GM12878 (cell line): Measurements from ENCODE around the gene DCC. TPM values are rescaled to one million over a fixed set of nuclear protein-coding genes. Genes with fewer than 3 reads are reported as not detected.

Experiments
- ATAC-seq: fragments of 200-7000 bp; cut with Tn5 transposase; 3 replicates; pipeline ENCODE4 v1.9.1; 2020; ENCODE audit warnings: mild to moderate bottlenecking, moderate library complexity
- BruUV-seq: library from RNA; stranded (reverse); fragments of 400-500 nt; replicated peaks from 2 replicates; lab custom pipeline; 2021; lab: Mats Ljungman, UMichigan
- CTCF ChIA-PET: fragments of 300-600 bp; sonication (Branson Sonifier 250); formaldehyde crosslinking; extraction: SDS; loops from one replicate; lab custom pipeline; 2021; ENCODE audit warnings: inconsistent platforms; lab: Yijun Ruan, JAX
- POLR2A ChIA-PET: fragments of 350-600 bp; formaldehyde crosslinking; extraction: SDS; loops from one replicate; lab custom pipeline; 2021; ENCODE audit warnings: inconsistent platforms; lab: Charles Lee
- RAD21 ChIA-PET: fragments of 300-600 bp; sonication (Branson Sonifier 250); formaldehyde crosslinking; loops from one replicate; lab custom pipeline; 2023; ENCODE audit warnings: antibody characterized with exemption; ENCODE audit not compliant: unreplicated experiment; lab: Charles Lee
- SMC1A ChIA-PET: fragments of 300-600 bp; sonication (Branson Sonifier 250); formaldehyde crosslinking; loops from one replicate; lab custom pipeline; 2023; ENCODE audit not compliant: unreplicated experiment, uncharacterized antibody; lab: Charles Lee
- DNase-seq: peaks from one replicate; pipeline ENCODE4 v3.0.0-alpha.2; 2011; ENCODE audit warnings: low read depth, low spot score
- FAIRE-seq: peaks from 3 replicates; lab custom pipeline; 2011; peaks lifted over from hg19 to GRCh38; lab: Jason Lieb, UNC
- H2AFZ ChIP-seq: 2 replicates; pipeline ENCODE4 v1.6.0; 2011; ENCODE audit warnings: low read depth, low read length, control low read depth; ENCODE audit not compliant: control insufficient read depth
- H3K27ac ChIP-seq: 2 replicates; pipeline ENCODE4 v1.5.1; 2011; ENCODE audit warnings: control low read depth; ENCODE audit not compliant: control insufficient read depth, insufficient read depth
- H3K27me3 ChIP-seq, 2 experiments: replicated peaks in 1 of 2; 2 replicates each; pipeline versions ENCODE4 v1.6.0 to v1.6.1; 2011; ENCODE audit warnings: low read length in 1 of 2; ENCODE audit not compliant: control insufficient read depth in 2 of 2, insufficient read depth in 2 of 2
- H3K36me3 ChIP-seq, 2 experiments: 2 replicates each; pipeline ENCODE4 v1.5.1; 2011; ENCODE audit warnings: low read length in 1 of 2; ENCODE audit not compliant: control insufficient read depth in 2 of 2, insufficient read depth in 2 of 2
- H3K4me1 ChIP-seq: 2 replicates; pipeline ENCODE4 v1.6.1; 2011; ENCODE audit warnings: mild to moderate bottlenecking, low read length, moderate library complexity, mixed read lengths; ENCODE audit not compliant: control insufficient read depth, insufficient read depth
- H3K4me2 ChIP-seq: 2 replicates; pipeline ENCODE4 v1.6.0; 2011; ENCODE audit warnings: control low read depth; ENCODE audit not compliant: control insufficient read depth, insufficient read depth
- H3K4me3 ChIP-seq: fragments of 200-600 bp; sonication (generic); 2 replicates; pipeline ENCODE4 v1.5.1; 2016
- H3K79me2 ChIP-seq: 2 replicates; pipeline ENCODE4 v1.6.0; 2011; ENCODE audit warnings: low read length; ENCODE audit not compliant: control insufficient read depth, insufficient read depth
- H3K9ac ChIP-seq: 2 replicates; pipeline ENCODE4 v1.8.0; 2011; ENCODE audit warnings: low read length, control low read depth, mixed read lengths; ENCODE audit not compliant: control insufficient read depth, insufficient read depth
- H3K9me3 ChIP-seq: replicated peaks from 3 replicates; pipeline ENCODE4 v1.5.1; 2011; ENCODE audit warnings: mild to moderate bottlenecking, low read length; ENCODE audit not compliant: control insufficient read depth, insufficient read depth
- H4K20me1 ChIP-seq: 2 replicates; pipeline ENCODE4 v1.6.0; 2011; ENCODE audit not compliant: control insufficient read depth, insufficient read depth
- ASH2L ChIP-seq: fragments of 300-600, 200-600 bp; sonication (generic); IDR thresholded peaks from 2 replicates; pipeline ENCODE4 v1.6.1; 2017; ENCODE audit warnings: low read depth, mild to moderate bottlenecking, borderline replicate concordance
- CBFB ChIP-seq: IDR thresholded peaks from 2 replicates; pipeline ENCODE4 v1.6.1; 2016; ENCODE audit warnings: antibody characterized with exemption, low read depth
- CHD1 ChIP-seq: IDR thresholded peaks from 2 replicates; pipeline ENCODE4 v1.6.1; 2012; ENCODE audit warnings: low read depth, low read length, improper control_type of control experiment
- GABPA ChIP-seq: IDR thresholded peaks from 2 replicates; pipeline ENCODE4 v1.6.1; 2014; ENCODE audit warnings: antibody characterized with exemption, low read depth, mild to moderate bottlenecking, inconsistent platforms
- JUNB ChIP-seq: IDR thresholded peaks from 2 replicates; pipeline ENCODE4 v1.6.1; 2016; ENCODE audit warnings: antibody characterized with exemption, mild to moderate bottlenecking
- MTA3 ChIP-seq: IDR thresholded peaks from 2 replicates; pipeline ENCODE4 v1.6.1; 2012; ENCODE audit warnings: low read length, inconsistent platforms, borderline replicate concordance
- NFYB ChIP-seq: IDR thresholded peaks from 2 replicates; pipeline ENCODE4 v1.6.1; 2011; ENCODE audit warnings: low read depth, mild to moderate bottlenecking, low read length, improper control_type of control experiment, moderate library complexity; ENCODE audit not compliant: insufficient read depth
- NR2F1 ChIP-seq: fragments of 450-650 bp; conservative IDR thresholded peaks from 2 replicates; pipeline ENCODE4 v1.6.1; 2017; ENCODE audit warnings: mild to moderate bottlenecking
- SMAD1 ChIP-seq: fragments of 450-650 bp; IDR thresholded peaks from 2 replicates; pipeline ENCODE4 v1.6.1; 2018; ENCODE audit warnings: mild to moderate bottlenecking, low read depth; ENCODE audit not compliant: partially characterized antibody
- TAF1 ChIP-seq: IDR thresholded peaks from 2 replicates; pipeline ENCODE4 v1.6.1; 2011; ENCODE audit warnings: mild to moderate bottlenecking, low read depth, low read length, borderline replicate concordance
- ZNF207 ChIP-seq: fragments of 450-650 bp; IDR thresholded peaks from 2 replicates; pipeline ENCODE4 v1.6.1; 2014; ENCODE audit warnings: antibody characterized with exemption, mild to moderate bottlenecking, borderline replicate concordance
- WGBS: methylation state at CpG from one replicate; pipeline ENCODE4 v1.1.6; 2016; ENCODE audit warnings: low lambda C conversion rate; ENCODE audit not compliant: insufficient replicate concordance, insufficient coverage; ENCODE audit errors: missing lambda C conversion rate; 5-methylcytosine and 5-hydroxymethylcytosine counted together
- in situ Hi-C: fragments of 300-500 bp; cut with MboI; formaldehyde crosslinking; loops from 9 replicates; pipeline ENCODE4 v1.14.3; 2018; ENCODE audit warnings: mixed read lengths
- intact Hi-C: fragments of 100-400 bp; cut with micrococcal nuclease; formaldehyde crosslinking; loops from one replicate; pipeline ENCODE4 v1.14.2; 2022; ENCODE audit not compliant: unreplicated experiment
- polyA plus RNA-seq, 11 experiments: library from polyadenylated mRNA; depleted of rRNA in 4 of 11; unstranded in 6 of 11; stranded (reverse) in 5 of 11; fragments of >200 nt; fragmentation: Nextera tagmentation in 4 of 11; fragmentation: Illumina TruSeq in 1 of 11; extraction: Ambion mirVana in 4 of 11; extraction: Trizol in 1 of 11; gene quantifications; 1 replicate in 1 of 11; 2 replicates in 10 of 11; pipeline versions ENCODE4 v1.2.1 to v1.2.3, GENCODE V29; 2011 to 2016; ENCODE audit warnings: inconsistent platforms in 2 of 11, missing spikeins in 2 of 11, low read depth in 1 of 11
- total RNA-seq, 4 experiments: library from RNA; depleted of rRNA in 3 of 4; stranded (reverse); fragments of >200 nt in 3 of 4; fragmentation: Illumina TruSeq in 1 of 4; extraction: Trizol in 1 of 4; gene quantifications; 2 replicates each; pipeline versions ENCODE4 v1.2.1 to v1.2.3, GENCODE V29; 2013 to 2021
- TF ChIP-seq, protein P1 (sequence below): fragments of 450-650 bp; IDR thresholded peaks from 2 replicates; pipeline ENCODE4 v1.6.1; 2018; ENCODE audit warnings: borderline replicate concordance, mild to moderate bottlenecking; ENCODE audit not compliant: partially characterized antibody
- TF ChIP-seq, protein P2 (sequence below): fragments of 450-650 bp; IDR thresholded peaks from 2 replicates; pipeline ENCODE4 v1.6.1; 2017; ENCODE audit warnings: mild to moderate bottlenecking, moderate library complexity

Gene DCC
- total and polyA plus RNA-seq, 10 of the 15 experiments (the other 5 are each of a cell fraction or from before 2014, with no cell fraction given) = 0.01 TPM; not detected in 9

DNA sequence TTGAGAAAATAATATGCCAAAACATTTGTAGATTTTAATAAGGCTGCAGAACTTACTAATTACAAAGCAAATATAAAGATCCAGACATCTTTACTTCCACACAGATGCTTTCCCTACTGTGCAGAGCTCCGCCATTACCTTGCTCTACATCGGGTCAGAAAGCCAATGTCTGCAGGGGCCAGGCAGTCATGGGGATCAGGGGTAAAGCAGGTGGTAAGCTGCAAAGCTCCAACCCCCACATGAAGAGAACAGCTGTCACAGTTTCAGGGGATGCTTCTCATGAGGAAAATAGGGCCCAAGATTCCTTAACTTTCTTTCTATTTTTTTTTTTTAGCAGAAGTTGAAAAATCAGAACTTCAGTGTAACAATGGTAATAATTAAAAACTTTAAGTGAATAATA, 102.7 kb downstream of the DCC start:
- H3K36me3 ChIP-seq = no peaks in the 10 kb centered on the region
- TF ChIP-seq NFYB = no peak
- TF ChIP-seq NR2F1 = no peak
- TF ChIP-seq ZNF207 = no peak
- TF ChIP-seq, protein P1, sequence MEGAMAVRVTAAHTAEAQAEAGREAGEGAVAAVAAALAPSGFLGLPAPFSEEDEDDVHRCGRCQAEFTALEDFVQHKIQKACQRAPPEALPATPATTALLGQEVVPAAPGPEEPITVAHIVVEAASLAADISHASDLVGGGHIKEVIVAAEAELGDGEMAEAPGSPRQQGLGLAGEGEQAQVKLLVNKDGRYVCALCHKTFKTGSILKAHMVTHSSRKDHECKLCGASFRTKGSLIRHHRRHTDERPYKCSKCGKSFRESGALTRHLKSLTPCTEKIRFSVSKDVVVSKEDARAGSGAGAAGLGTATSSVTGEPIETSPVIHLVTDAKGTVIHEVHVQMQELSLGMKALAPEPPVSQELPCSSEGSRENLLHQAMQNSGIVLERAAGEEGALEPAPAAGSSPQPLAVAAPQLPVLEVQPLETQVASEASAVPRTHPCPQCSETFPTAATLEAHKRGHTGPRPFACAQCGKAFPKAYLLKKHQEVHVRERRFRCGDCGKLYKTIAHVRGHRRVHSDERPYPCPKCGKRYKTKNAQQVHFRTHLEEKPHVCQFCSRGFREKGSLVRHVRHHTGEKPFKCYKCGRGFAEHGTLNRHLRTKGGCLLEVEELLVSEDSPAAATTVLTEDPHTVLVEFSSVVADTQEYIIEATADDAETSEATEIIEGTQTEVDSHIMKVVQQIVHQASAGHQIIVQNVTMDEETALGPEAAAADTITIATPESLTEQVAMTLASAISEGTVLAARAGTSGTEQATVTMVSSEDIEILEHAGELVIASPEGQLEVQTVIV = no peak
- no peak for TF ChIP-seq ASH2L
- TF ChIP-seq GABPA = no peak
- TF ChIP-seq TAF1 = no peak
- no peak for TF ChIP-seq CHD1
- no peak for TF ChIP-seq SMAD1
- TF ChIP-seq, protein P2, sequence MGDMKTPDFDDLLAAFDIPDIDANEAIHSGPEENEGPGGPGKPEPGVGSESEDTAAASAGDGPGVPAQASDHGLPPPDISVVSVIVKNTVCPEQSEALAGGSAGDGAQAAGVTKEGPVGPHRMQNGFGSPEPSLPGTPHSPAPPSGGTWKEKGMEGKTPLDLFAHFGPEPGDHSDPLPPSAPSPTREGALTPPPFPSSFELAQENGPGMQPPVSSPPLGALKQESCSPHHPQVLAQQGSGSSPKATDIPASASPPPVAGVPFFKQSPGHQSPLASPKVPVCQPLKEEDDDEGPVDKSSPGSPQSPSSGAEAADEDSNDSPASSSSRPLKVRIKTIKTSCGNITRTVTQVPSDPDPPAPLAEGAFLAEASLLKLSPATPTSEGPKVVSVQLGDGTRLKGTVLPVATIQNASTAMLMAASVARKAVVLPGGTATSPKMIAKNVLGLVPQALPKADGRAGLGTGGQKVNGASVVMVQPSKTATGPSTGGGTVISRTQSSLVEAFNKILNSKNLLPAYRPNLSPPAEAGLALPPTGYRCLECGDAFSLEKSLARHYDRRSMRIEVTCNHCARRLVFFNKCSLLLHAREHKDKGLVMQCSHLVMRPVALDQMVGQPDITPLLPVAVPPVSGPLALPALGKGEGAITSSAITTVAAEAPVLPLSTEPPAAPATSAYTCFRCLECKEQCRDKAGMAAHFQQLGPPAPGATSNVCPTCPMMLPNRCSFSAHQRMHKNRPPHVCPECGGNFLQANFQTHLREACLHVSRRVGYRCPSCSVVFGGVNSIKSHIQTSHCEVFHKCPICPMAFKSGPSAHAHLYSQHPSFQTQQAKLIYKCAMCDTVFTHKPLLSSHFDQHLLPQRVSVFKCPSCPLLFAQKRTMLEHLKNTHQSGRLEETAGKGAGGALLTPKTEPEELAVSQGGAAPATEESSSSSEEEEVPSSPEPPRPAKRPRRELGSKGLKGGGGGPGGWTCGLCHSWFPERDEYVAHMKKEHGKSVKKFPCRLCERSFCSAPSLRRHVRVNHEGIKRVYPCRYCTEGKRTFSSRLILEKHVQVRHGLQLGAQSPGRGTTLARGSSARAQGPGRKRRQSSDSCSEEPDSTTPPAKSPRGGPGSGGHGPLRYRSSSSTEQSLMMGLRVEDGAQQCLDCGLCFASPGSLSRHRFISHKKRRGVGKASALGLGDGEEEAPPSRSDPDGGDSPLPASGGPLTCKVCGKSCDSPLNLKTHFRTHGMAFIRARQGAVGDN = no peak
- TF ChIP-seq JUNB = no peak
- no peak for TF ChIP-seq MTA3
- TF ChIP-seq CBFB = no peak
- no peaks in the 10 kb centered on the region for H3K4me1 ChIP-seq
- SMC1A ChIA-PET = interaction anchor here (0.7 kb wide), 1 partner anchor 23 kb away, joined by 3 read pairs; no protein-coding TSS in a partner anchor
- no peaks in the 10 kb centered on the region for H3K9me3 ChIP-seq
- CTCF ChIA-PET = no interaction called here
- no peak for ATAC-seq
- in situ Hi-C loops (no loop called here), intact Hi-C loops (no loop called here)
- no peak overlapping the region for H3K27ac ChIP-seq
- RAD21 ChIA-PET = no interaction called here
- BruUV-seq = no TSS peak
- no peak overlapping the region for H3K4me2 ChIP-seq
- H4K20me1 ChIP-seq = no peaks in the 10 kb centered on the region
- no peaks in the 10 kb centered on the region for H3K79me2 ChIP-seq
- H2AFZ ChIP-seq = no peak overlapping the region
- H3K27me3 ChIP-seq = no peaks in the 10 kb centered on the region
- POLR2A ChIA-PET = no interaction called here
- H3K9ac ChIP-seq = no peak overlapping the region
- DNase-seq = no peak
- FAIRE-seq = no peak
- H3K4me3 ChIP-seq = no peak overlapping the region
- 5% methylated on average over 2 of the region's 2 CpGs for WGBS
